ENCODE results near the gene NNT. TPM values are rescaled to one million over a fixed set of nuclear protein-coding genes. Genes with fewer than 3 reads are reported as not detected.

The NNT gene
- total RNA-seq, 1 donor from 2014 or later, result 56.3 TPM

DNA sequence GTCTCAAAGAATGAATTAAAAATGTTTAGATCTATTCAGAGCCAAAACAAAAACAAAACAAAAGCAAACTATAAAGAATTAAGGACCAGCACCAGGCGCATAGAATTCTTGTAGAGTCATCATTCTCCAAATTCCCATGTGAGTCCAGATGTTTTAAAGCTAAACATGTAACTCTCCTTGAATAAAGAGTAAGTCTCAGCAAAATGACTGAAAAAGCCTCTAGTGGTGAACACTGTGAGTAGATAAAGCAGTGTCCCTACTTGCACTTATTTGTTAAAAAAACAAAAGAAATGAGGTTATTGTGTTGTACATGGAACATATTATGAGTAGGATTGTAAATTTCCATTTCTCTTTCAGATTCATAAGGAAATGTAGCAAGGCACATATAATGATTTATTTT, 44.0 kb downstream of the NNT start:
- no peak overlapping the region for H3K4me2 ChIP-seq
- Mint-ChIP-seq H3K4me1 (no peaks in the 10 kb centered on the region), H3K27ac (no peak overlapping the region), H3K4me3 (no peak overlapping the region), H3K27me3 (ENCODE audit: insufficient read depth, low read depth) (peaks cover 2% of the 10 kb centered on the region), H3K9me3 (no peaks in the 10 kb centered on the region), H3K36me3 (peaks cover 15% of the 10 kb centered on the region)
- H3K79me2 ChIP-seq (ENCODE audit: low read depth), result no peaks in the 10 kb centered on the region
- no peaks in the 10 kb centered on the region for H4K20me1 ChIP-seq (ENCODE audit: low read depth)
- no peaks in the 10 kb centered on the region for H3K36me3 ChIP-seq
- H3K4me1 ChIP-seq, result no peaks in the 10 kb centered on the region
- H3F3A ChIP-seq (ENCODE audit: low read depth), result no peaks in the 10 kb centered on the region
- H3K9ac ChIP-seq, result no peak overlapping the region
- H3K4me3 ChIP-seq, result no peak overlapping the region
- TF ChIP-seq CTCF (IDR thresholded peaks at IDR 0.05) (peak; percentile 11), EZH2phosphoT487 (IDR thresholded peaks at IDR 0.05) (no peak), EZH2 (IDR thresholded peaks at IDR 0.05) (no peak)
- no peaks in the 10 kb centered on the region for H3K27me3 ChIP-seq
- no peak overlapping the region for H2AFZ ChIP-seq (replicated peaks)
- no peak overlapping the region for H3K27ac ChIP-seq
- H3K9me3 ChIP-seq (ENCODE audit: low read depth), result no peaks in the 10 kb centered on the region
- DNase-seq (ENCODE audit: low spot score), result no peak

GRCh38 chr5:43647789-43648188, 44.8 kb downstream of the NNT start:
- Histone ChIP-seq H3K36me3 (no peaks in the 10 kb centered on the region), H3F3A (ENCODE audit: low read depth) (no peaks in the 10 kb centered on the region), H3K27ac (no peak overlapping the region), H3K79me2 (ENCODE audit: low read depth) (no peaks in the 10 kb centered on the region), H3K27me3 (no peaks in the 10 kb centered on the region), H3K4me3 (no peak overlapping the region), H3K4me1 (no peaks in the 10 kb centered on the region), H2AFZ (replicated peaks) (no peak overlapping the region), H3K4me2 (no peak overlapping the region), H3K9ac (no peak overlapping the region), H3K9me3 (ENCODE audit: low read depth) (no peaks in the 10 kb centered on the region), H4K20me1 (ENCODE audit: low read depth) (no peaks in the 10 kb centered on the region)
- peaks cover 2% of the 10 kb centered on the region for H3K27me3 Mint-ChIP-seq (ENCODE audit: insufficient read depth, low read depth)
- TF ChIP-seq CTCF (IDR thresholded peaks at IDR 0.05) (no peak), EZH2 (IDR thresholded peaks at IDR 0.05) (no peak), EZH2phosphoT487 (IDR thresholded peaks at IDR 0.05) (no peak)
- no peaks in the 10 kb centered on the region for H3K9me3 Mint-ChIP-seq
- peaks cover 15% of the 10 kb centered on the region for H3K36me3 Mint-ChIP-seq
- no peaks in the 10 kb centered on the region for H3K4me1 Mint-ChIP-seq
- H3K27ac Mint-ChIP-seq, result no peak overlapping the region
- H3K4me3 Mint-ChIP-seq, result no peak overlapping the region
- no peak for DNase-seq (ENCODE audit: low spot score)

GRCh38 chr5:43648499-43649124, 45.6 kb downstream of the NNT start:
- Histone ChIP-seq H3K27ac (no peak overlapping the region), H3K27me3 (no peaks in the 10 kb centered on the region), H3K79me2 (ENCODE audit: low read depth) (no peaks in the 10 kb centered on the region), H3K9me3 (ENCODE audit: low read depth) (no peaks in the 10 kb centered on the region), H3K4me3 (no peak overlapping the region), H3K4me2 (no peak overlapping the region), H3K4me1 (no peaks in the 10 kb centered on the region), H3K9ac (no peak overlapping the region), H3K36me3 (no peaks in the 10 kb centered on the region), H4K20me1 (ENCODE audit: low read depth) (no peaks in the 10 kb centered on the region), H3F3A (ENCODE audit: low read depth) (no peaks in the 10 kb centered on the region), H2AFZ (replicated peaks) (no peak overlapping the region)
- Mint-ChIP-seq H3K36me3 (peaks cover 15% of the 10 kb centered on the region), H3K4me1 (no peaks in the 10 kb centered on the region), H3K4me3 (no peak overlapping the region), H3K27ac (no peak overlapping the region), H3K9me3 (no peaks in the 10 kb centered on the region), H3K27me3 (ENCODE audit: insufficient read depth, low read depth) (peaks cover 4% of the 10 kb centered on the region)
- no peak for TF ChIP-seq EZH2phosphoT487 (IDR thresholded peaks at IDR 0.05)
- no peak for TF ChIP-seq EZH2 (IDR thresholded peaks at IDR 0.05)
- no peak for TF ChIP-seq CTCF (IDR thresholded peaks at IDR 0.05)
- DNase-seq (ENCODE audit: low spot score), result no peak

All from neural progenitor cell (in vitro differentiated cells).